Mesenchymal stem cell (in vitro differentiated cells and primary cell): ENCODE data around the gene CAST.

Experiments
- DNase-seq: peaks from one replicate; pipeline ENCODE4 v3.0.0-alpha.2; 2013
- H2AFZ ChIP-seq: one replicate; pipeline ENCODE4 v1.6.1; 2013; ENCODE audit warnings: low read depth, mild to moderate bottlenecking, control low read depth, inconsistent platforms, low read length, moderate library complexity
- H2AK5ac ChIP-seq: 2 replicates; pipeline ENCODE4 v1.6.1; 2013; ENCODE audit warnings: low read length, moderate library complexity, mild to moderate bottlenecking, inconsistent platforms; ENCODE audit not compliant: severe bottlenecking
- H2BK120ac ChIP-seq: one replicate; pipeline ENCODE4 v1.6.1; 2013; ENCODE audit warnings: low read depth, mild to moderate bottlenecking, inconsistent platforms, low read length, moderate library complexity
- H2BK12ac ChIP-seq, 2 experiments: one replicate each; pipeline ENCODE4 v1.6.1; 2013; ENCODE audit warnings: inconsistent platforms in 2 of 2, low read length in 2 of 2, mild to moderate bottlenecking in 2 of 2, moderate library complexity in 2 of 2, control low read depth in 1 of 2
- H2BK15ac ChIP-seq: one replicate; pipeline ENCODE4 v1.6.1; 2013; ENCODE audit warnings: mild to moderate bottlenecking, low read depth, inconsistent platforms; ENCODE audit not compliant: poor library complexity, severe bottlenecking
- H2BK5ac ChIP-seq: 2 replicates; pipeline ENCODE4 v1.6.1; 2013; ENCODE audit warnings: low read depth, mild to moderate bottlenecking, low read length, control low read depth, inconsistent platforms; ENCODE audit not compliant: poor library complexity, severe bottlenecking
- H3K14ac ChIP-seq, 2 experiments: one replicate each; pipeline ENCODE4 v1.6.1; 2013; ENCODE audit warnings: inconsistent platforms in 2 of 2, low read length in 2 of 2, control low read depth in 1 of 2, mild to moderate bottlenecking in 1 of 2, moderate library complexity in 1 of 2
- H3K18ac ChIP-seq, 2 experiments: one replicate each; pipeline ENCODE4 v1.6.1; 2013; ENCODE audit warnings: inconsistent platforms in 2 of 2, low read length in 2 of 2, control low read depth in 1 of 2, low read depth in 1 of 2, mild to moderate bottlenecking in 1 of 2
- H3K23ac ChIP-seq, 2 experiments: one replicate each; pipeline ENCODE4 v1.6.1; 2013; ENCODE audit warnings: inconsistent platforms in 2 of 2, low read length in 2 of 2, mild to moderate bottlenecking in 2 of 2, moderate library complexity in 2 of 2, control low read depth in 1 of 2
- H3K27ac ChIP-seq: 2 replicates; pipeline ENCODE4 v1.5.1; 2013; ENCODE audit warnings: mild to moderate bottlenecking, moderate library complexity, low read length, control low read depth, inconsistent platforms; ENCODE audit not compliant: poor library complexity, severe bottlenecking
- H3K27me3 ChIP-seq, 2 experiments: 2 replicates each; pipeline versions ENCODE4 v1.6.1 to v1.7.0; 2013; ENCODE audit warnings: low read length in 2 of 2, mild to moderate bottlenecking in 2 of 2, moderate library complexity in 2 of 2, control low read depth in 1 of 2, inconsistent platforms in 1 of 2; ENCODE audit not compliant: control insufficient read depth in 1 of 2, insufficient read depth in 1 of 2
- H3K36me3 ChIP-seq, 2 experiments: 2 replicates each; pipeline versions ENCODE4 v1.6.1 to v1.7.0; 2013; ENCODE audit warnings: low read length in 2 of 2, control low read depth in 1 of 2, inconsistent platforms in 1 of 2, low read depth in 1 of 2, mild to moderate bottlenecking in 1 of 2; ENCODE audit not compliant: insufficient read depth in 2 of 2, control insufficient read depth in 1 of 2
- H3K4ac ChIP-seq, 2 experiments: one replicate each; pipeline ENCODE4 v1.6.1; 2013; ENCODE audit warnings: inconsistent platforms in 2 of 2, low read length in 2 of 2, mild to moderate bottlenecking in 2 of 2, moderate library complexity in 2 of 2, control low read depth in 1 of 2, low read depth in 1 of 2
- H3K4me1 ChIP-seq: 2 replicates; pipeline ENCODE4 v1.6.1; 2013; ENCODE audit warnings: low read depth, low read length, control low read depth; ENCODE audit not compliant: control insufficient read depth, insufficient read depth
- H3K4me2 ChIP-seq: 2 replicates; pipeline ENCODE4 v1.6.1; 2013; ENCODE audit warnings: low read length, mild to moderate bottlenecking, inconsistent platforms; ENCODE audit not compliant: poor library complexity, severe bottlenecking
- H3K4me3 ChIP-seq, 2 experiments: 2 replicates each; pipeline versions ENCODE4 v1.5.1 to v1.7.0; 2013; ENCODE audit warnings: low read length in 2 of 2, mild to moderate bottlenecking in 2 of 2, control low read depth in 1 of 2, low read depth in 1 of 2; ENCODE audit not compliant: insufficient read depth in 1 of 2
- H3K79me1 ChIP-seq: replicated peaks from 2 replicates; pipeline ENCODE4 v1.6.1; 2013; ENCODE audit warnings: mild to moderate bottlenecking, control low read depth, low read length, inconsistent platforms; ENCODE audit not compliant: poor library complexity, severe bottlenecking
- H3K9ac ChIP-seq: 2 replicates; pipeline ENCODE4 v1.7.0; 2013; ENCODE audit warnings: mild to moderate bottlenecking, low read length, moderate library complexity
- H3K9me3 ChIP-seq: 2 replicates; pipeline ENCODE4 v1.7.0; 2013; ENCODE audit warnings: mild to moderate bottlenecking, low read length; ENCODE audit not compliant: control insufficient read depth
- H4K8ac ChIP-seq: one replicate; pipeline ENCODE4 v1.6.1; 2013; ENCODE audit warnings: inconsistent platforms, mild to moderate bottlenecking, low read length, moderate library complexity
- H4K91ac ChIP-seq: one replicate; pipeline ENCODE4 v1.6.1; 2013; ENCODE audit warnings: mild to moderate bottlenecking, low read length, inconsistent platforms
- WGBS: methylation state at CpG from one replicate; pipeline ENCODE4 v1.1.7; 2013; ENCODE audit warnings: mixed read lengths; 5-methylcytosine and 5-hydroxymethylcytosine counted together

CAST gene

GRCh38 chr5:96633820-96634219, 28.4 kb upstream of the CAST start:
- DNase-seq: peak; percentile 25
- Histone ChIP-seq H3K4me1 (no peaks in the 10 kb centered on the region), H2BK120ac (no peak overlapping the region), H3K9ac (peak overlapping the region; percentile 13), H4K91ac (no peak overlapping the region), H2AFZ (no peak overlapping the region), H3K4ac (no peak overlapping the region), H3K9me3 (no peaks in the 10 kb centered on the region), H3K27ac (no peak overlapping the region), H2BK5ac (no peak overlapping the region), H3K4me2 (no peak overlapping the region), H3K36me3 (no peaks in the 10 kb centered on the region), H2AK5ac (no peak overlapping the region), H3K4me3 (no peak overlapping the region), H3K23ac (no peak overlapping the region), H3K79me1 (no peaks in the 10 kb centered on the region), H2BK15ac (no peak overlapping the region), H4K8ac (no peak overlapping the region), H3K18ac (no peak overlapping the region), H3K14ac (no peak overlapping the region), H2BK12ac (no peak overlapping the region), H3K27me3 (no peaks in the 10 kb centered on the region)
- WGBS: 93% methylated on average over 4 of the region's 4 CpGs

GRCh38 chr5:96634881-96635280, 27.3 kb upstream of the CAST start:
- Histone ChIP-seq H2BK5ac (no peak overlapping the region), H3K36me3 (no peaks in the 10 kb centered on the region), H2AK5ac (no peak overlapping the region), H4K91ac (no peak overlapping the region), H2BK120ac (no peak overlapping the region), H3K4me1 (no peaks in the 10 kb centered on the region), H3K27me3 (no peaks in the 10 kb centered on the region), H3K9ac (no peak overlapping the region), H3K4ac (no peak overlapping the region), H3K18ac (no peak overlapping the region), H3K9me3 (no peaks in the 10 kb centered on the region), H3K79me1 (no peaks in the 10 kb centered on the region), H3K4me2 (no peak overlapping the region), H4K8ac (no peak overlapping the region), H3K14ac (no peak overlapping the region), H2BK15ac (no peak overlapping the region), H2BK12ac (no peak overlapping the region), H3K23ac (no peak overlapping the region), H2AFZ (no peak overlapping the region), H3K4me3 (no peak overlapping the region), H3K27ac (no peak overlapping the region)
- WGBS: 89% methylated on average over 1 of the region's 1 CpG
- no peak for DNase-seq

GRCh38 chr5:96636046-96636445, 26.1 kb upstream of the CAST start:
- Histone ChIP-seq H3K36me3 (no peaks in the 10 kb centered on the region), H3K9me3 (no peaks in the 10 kb centered on the region), H4K91ac (no peak overlapping the region), H2BK5ac (no peak overlapping the region), H2AFZ (no peak overlapping the region), H3K4ac (no peak overlapping the region), H2BK15ac (no peak overlapping the region), H3K79me1 (no peaks in the 10 kb centered on the region), H3K4me1 (no peaks in the 10 kb centered on the region), H3K18ac (no peak overlapping the region), H3K14ac (no peak overlapping the region), H3K4me3 (no peak overlapping the region), H2AK5ac (no peak overlapping the region), H3K9ac (no peak overlapping the region), H3K4me2 (no peak overlapping the region), H3K27me3 (no peaks in the 10 kb centered on the region), H2BK120ac (no peak overlapping the region), H2BK12ac (no peak overlapping the region), H3K27ac (no peak overlapping the region), H3K23ac (no peak overlapping the region), H4K8ac (no peak overlapping the region)
- DNase-seq: no peak
- 75% methylated on average over 1 of the region's 1 CpG for WGBS

- no peaks in the 10 kb centered on the region for H3K36me3 ChIP-seq
- H3K18ac ChIP-seq: no peak overlapping the region
- no peak for DNase-seq
- no peak overlapping the region for H3K27ac ChIP-seq
- WGBS: 97% methylated on average over 3 of the region's 4 CpGs
- H2AFZ ChIP-seq: no peak overlapping the region
- no peaks in the 10 kb centered on the region for H3K4me1 ChIP-seq
- no peak overlapping the region for H3K4ac ChIP-seq
- H2BK5ac ChIP-seq: no peak overlapping the region
- no peak overlapping the region for H3K14ac ChIP-seq
- H2BK12ac ChIP-seq: no peak overlapping the region
- H3K4me2 ChIP-seq: no peak overlapping the region
- H4K91ac ChIP-seq: no peak overlapping the region
- H3K27me3 ChIP-seq: no peaks in the 10 kb centered on the region
- no peaks in the 10 kb centered on the region for H3K79me1 ChIP-seq
- H3K9me3 ChIP-seq: no peaks in the 10 kb centered on the region
- H3K4me3 ChIP-seq: no peak overlapping the region
- H2BK15ac ChIP-seq: no peak overlapping the region
- H3K9ac ChIP-seq: no peak overlapping the region
- H3K23ac ChIP-seq: no peak overlapping the region
- no peak overlapping the region for H4K8ac ChIP-seq
- H2BK120ac ChIP-seq: no peak overlapping the region
- H2AK5ac ChIP-seq: no peak overlapping the region
Observed at GRCh38 chr5:96636594-96636993, 25.6 kb upstream of the CAST start.
